ENCODE results near the gene PRDM12. TPM values are rescaled to one million over a fixed set of nuclear protein-coding genes. Genes with fewer than 3 reads are reported as not detected.
A peak's percentile ranks its signal among the peaks of the same experiment; 100 is the strongest.

Gene PRDM12
- not detected in 2 replicates for total RNA-seq

DNA sequence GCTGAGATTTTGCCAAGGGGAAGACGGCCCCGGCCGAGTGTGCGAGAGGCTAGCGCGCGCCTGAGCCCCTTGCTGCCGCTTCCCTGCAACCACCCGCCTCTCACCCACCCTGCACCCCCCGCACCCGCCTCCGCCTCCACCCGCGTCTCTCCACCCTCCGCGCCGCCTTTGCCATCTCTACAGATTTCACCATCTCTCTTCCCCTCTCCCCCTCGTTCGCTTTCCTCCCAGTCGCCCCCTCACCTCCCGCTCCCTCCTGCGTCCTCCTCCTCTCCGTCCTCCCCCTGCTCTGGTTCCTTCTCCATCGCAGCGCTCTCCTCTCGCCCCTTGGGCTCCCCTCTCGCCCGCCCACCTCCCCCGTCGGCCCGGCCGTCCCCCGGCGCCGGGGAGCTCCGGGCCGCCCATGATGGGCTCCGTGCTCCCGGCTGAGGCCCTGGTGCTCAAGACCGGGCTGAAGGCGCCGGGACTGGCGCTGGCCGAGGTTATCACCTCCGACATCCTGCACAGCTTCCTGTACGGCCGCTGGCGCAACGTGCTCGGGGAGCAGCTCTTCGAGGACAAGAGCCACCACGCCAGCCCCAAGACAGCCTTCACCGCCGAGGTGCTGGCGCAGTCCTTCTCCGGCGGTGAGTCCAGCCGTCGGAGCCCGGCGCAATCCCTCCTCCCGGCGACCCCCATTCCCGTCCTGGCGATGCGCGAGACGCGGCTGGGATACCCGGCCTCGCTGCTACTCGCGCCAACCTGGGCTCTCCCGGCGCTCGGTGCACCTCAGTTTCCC is at the start of gene PRDM12:
Gene PRDM12 (plus strand): TSS at position 344 of the 778 bp plus-strand sequence. CDS start 60 bp downstream, at position 404.
- DNase-seq: peak; percentile 25

DNA sequence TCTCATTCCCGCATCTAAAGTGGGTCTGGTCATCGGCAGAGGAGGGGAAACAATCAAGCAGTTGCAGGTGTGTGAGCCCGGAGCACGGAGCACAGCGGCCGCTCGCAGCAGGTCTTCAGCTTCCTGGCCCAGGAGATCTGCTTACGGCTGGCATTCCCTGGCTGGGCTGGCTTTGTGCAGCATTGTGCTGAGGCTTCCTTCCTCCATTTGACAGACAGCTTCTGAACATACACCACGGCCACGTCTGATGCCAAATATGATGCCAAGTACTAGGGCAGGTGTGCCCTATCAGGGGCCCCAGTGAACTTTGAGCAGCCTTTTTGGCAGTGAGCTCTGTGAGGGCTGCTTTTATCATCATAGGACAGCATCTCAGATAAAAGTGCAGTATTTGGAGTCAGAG is 47.9 kb upstream of the PRDM12 start:
- no peak for DNase-seq

DNA sequence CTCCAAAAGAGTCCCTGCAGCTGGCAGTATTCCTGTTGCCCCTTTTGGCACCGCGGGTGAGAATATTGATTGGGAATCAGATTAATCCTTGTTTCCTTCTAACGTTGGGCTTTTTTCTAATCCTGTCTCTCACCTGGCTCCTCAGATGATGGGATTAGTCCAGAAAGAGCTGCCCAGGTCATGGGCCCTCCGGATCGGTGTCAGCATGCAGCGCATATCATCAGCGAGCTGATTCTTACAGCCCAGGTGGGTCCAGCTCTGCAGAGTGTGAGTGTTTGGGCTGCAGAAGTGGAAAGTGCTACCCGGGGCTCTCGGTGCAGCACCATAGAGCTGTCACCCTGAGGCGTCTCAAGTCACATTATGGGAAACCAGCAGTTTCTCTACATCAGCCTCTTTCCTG is 40.9 kb upstream of the PRDM12 start:
- DNase-seq: no peak

DNA sequence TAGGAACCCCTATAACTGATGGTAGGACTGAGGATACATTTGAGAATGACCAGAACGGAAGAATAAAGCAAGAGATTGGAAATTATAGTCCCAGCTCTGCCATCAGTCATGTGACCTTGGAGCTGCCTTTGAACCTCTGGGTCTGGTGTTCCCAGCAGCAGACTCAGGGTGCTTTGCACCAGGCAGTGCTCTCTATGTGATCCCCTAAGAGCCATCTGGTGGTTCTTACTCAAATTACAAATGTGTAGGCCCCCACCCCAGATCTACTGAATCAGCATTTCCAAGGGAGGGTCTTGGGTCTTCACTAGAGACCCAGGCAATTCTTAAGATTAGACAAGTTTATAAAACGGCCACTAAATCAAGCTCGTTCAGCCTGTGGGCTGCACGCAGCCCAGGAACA is 40.2 kb upstream of the PRDM12 start:
- DNase-seq: no peak

DNA sequence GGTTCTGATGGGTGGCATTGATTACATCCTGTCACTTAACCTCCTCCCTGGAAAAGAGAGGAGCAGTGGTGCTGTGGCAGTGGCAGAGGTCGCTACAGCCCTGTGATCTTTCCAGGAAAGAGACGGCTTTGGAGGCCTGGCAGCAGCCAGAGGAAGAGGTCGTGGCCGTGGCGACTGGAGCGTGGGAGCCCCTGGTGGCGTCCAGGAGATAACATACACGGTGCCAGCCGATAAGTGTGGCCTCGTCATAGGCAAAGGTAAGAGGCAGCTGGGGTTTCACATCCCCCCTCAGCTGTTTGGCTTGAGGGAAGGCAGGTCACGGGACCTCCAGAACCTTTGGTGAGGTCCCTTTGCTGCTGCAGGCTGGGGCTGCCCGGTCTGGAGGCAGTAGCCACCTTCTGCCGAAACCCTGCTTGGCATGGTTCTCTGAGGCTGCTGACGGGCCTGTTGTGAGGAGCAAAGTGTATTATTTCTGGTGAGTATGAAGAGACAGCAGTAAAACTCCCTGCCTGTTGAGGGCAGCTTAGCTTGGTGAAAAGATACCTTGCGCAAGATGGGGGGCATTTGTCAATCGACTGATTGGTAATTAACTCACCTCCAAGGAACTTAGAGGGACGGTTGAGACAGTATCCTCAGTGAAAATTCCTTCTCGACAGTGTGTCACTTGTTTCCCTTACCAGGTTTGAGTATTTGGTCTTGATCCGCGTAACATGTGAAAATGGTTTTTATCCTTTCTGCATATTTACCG is 38.0 kb upstream of the PRDM12 start:
- peak; percentile 10 for DNase-seq

DNA sequence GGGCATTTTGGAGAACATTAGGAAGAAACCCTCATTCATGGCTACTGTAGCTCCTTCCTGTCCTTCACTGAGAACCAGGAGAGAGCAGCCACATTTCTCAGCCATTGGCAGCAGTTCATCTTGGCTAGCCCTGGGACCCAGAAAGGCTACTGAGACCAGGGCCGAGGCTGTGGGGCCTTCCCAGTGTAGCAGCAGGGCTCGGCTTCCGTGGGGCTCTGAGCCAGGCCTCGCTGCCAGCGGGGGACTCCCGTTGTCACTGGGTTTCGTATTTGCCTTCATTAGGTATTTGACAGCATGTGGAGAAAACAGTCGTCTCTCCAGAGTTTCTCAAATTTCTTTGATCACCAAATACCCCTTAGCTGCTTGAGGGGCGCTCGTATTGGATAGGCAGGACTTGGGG is 37.3 kb upstream of the PRDM12 start:
- no peak for DNase-seq

DNA sequence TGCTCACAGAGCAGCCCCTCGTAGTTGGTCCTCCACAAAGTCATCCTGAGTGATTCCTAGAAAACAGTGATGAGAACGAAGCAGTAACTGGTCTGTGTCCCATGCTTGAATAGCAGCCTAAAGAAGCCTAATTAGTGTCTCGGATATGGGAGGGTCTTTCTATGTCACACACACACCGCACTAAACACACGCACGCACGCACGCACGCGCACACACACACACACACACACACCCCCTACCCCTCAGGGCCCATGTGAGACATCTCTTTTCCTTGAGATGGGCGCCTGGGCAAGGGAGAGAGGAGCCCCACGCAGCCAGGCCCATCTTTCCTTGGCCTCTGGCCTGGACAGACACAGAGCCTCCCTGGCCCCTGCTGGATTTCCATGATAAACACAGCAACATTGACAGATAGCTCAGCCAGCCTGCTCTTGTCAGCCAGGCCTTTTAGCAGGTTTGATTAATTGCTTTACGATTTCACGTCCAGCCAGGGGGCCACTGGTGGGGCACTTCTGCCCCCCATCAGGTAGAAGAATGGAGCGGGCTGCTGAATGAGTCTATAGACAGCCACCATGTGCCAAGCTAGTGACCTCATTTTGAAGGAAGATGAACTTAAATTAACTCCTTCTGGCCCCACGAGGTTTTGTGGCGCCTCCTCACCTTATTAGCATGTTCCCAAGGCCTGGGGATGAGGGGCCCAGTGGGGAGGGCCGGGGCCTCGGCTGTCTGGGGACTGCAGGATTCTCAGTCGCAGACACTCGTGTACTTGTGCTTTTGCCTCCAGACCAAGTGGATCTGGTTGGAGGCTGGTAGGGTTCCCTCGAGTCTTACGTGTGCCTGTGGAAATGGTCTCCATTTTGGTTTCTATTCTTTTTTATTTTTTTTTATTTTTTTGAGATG is 36.2 kb upstream of the PRDM12 start:
- DNase-seq: no peak

DNA sequence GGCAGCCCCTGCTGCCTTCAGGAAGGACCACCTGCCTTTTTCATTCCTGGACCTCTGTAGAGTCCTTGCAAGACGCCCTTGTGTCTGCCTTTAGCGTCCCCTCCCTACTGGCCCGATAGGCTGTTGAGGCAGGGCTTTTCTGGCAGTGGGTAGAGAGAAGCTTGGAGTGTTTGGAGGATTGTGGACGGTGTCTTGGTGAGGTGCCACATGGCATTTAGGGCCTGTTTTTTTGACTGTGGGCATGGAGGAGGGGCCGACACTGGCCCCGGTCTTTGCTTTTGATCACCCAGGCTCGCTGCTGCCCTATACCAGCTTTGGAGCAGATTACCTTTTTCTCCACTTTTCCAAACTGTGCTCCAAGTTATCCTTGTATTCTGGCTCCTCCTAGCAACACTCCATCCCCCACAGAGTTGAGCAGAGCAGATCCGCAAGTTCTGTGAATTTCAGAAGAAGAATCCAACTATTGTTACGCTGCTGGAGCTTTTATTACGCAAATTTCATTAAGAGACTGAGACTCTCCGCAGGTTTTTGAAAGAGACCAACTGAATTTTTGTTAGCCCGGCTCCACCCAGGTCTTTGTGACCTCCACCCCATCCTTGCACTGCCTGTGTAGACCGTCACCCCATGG is 34.8 kb upstream of the PRDM12 start:
- DNase-seq: no peak

DNA sequence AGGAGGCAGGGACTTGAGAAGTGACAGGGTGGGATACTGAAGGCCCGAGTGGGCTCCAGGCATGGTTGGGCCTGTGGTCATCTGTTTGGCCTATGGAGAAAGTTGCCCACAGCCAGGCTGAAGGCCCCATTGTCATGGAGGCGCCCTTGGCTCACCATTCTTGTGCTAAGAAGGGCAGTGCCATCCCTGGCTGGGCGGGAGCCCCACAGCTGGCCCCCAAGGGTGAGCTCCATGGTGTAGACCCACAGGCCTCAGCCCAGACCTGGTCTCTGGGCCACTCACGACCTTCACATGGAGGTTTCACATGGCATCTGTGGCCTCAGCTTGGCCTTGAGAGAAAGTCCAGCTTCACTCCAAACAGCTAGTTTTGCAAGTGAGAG is 34.3 kb upstream of the PRDM12 start:
- no peak for DNase-seq

DNA sequence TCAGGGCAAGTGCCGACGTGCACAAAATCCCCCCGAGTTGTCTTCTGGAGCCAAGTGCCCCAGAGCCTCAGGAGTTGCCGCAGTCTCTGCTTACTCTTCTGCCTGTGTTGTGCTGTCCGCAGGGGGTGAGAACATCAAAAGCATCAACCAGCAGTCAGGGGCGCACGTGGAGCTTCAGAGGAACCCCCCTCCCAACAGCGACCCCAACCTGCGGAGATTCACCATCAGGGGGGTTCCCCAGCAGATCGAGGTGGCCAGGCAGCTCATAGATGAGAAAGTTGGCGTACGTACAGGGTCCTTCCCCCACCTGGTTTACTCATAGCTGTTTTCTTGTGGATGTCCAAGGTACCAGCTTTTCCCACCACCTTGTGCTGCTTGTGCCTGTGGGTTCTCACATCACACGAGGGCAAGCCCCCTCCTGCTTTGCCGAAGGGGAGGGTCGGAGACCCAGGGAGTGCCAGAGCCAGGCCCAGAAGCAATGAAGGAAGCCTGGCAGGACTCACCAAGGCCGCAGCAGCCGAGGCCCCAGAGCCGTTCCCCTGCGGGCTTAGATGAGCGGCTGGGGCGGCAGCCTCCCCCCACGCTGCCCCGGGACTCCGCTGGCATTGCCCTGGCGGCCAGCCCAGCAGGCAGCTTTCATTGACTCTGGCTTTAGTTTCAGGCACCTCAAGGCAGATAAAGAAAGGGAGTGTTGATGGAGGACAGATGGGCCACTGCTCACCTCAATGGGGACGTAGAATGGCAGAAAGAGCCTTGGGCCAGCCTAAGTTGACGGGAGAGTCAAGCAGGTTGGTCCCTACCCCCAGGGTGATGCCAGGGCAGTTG is 33.7 kb upstream of the PRDM12 start:
- no peak for DNase-seq

DNA sequence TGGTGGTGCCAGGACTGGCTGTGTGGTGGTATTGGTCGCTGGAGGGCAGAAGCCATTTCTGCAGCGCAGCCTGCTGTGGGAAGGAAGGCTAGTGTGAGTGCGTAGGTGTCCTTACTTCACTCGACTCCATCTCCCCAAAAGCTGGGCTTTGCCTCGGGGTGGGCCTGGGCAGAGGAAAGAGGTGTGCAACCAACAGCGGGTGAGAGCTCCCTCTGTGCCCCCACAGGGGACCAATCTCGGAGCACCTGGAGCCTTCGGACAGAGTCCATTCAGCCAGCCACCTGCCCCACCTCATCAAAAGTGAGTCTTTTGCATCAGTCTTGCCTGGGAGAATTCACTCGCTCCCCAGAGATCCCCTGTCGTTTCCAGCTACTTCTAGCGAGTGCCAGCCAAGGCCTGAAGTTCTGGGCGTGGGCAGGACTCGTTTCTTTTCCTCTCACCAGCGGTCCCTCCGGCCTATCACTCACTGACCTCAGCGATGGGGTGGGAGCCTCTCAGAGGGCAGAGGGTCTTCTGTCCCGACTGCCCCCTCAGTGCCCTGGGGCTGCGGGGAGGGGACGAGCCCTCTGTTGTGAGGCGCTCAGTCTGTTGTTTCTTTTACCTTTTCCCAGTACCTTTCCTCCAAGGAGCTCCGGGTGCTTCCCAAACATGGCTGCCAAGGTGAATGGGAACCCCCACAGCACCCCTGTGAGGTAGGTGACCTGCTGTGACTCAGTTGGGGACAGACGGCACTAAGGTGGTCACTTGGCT is 32.9 kb upstream of the PRDM12 start:
- DNase-seq: no peak

DNA sequence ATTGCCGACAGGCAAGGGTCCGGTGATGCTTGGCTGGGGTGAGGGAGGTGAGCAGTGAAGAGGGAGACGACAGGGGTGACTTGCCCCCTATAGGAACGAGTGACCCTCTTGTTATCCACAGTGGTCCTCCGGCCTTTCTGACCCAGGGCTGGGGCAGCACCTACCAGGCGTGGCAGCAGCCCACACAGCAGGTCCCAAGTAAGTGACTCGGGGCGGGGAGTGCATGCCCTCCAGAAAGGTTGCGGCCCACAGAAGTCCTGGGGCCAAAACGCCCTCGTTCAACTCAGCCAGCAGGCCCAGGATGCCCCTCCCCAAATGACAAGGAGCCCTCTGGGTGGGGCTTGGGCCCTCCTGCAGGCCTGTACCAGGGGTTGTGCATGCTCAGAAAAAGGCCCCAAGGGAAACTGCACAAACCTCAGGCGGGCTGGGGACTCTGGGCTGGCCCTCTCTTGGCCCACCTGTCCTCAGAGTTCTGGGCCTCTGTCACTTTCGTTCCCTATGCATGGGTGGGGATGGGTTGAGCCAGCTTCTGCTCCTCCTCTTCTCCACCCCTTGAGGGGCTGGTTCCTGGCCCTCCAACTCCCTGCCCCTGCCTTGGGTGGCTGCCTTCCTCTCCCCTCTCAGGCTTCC is 32.2 kb upstream of the PRDM12 start:
- DNase-seq: no peak

DNA sequence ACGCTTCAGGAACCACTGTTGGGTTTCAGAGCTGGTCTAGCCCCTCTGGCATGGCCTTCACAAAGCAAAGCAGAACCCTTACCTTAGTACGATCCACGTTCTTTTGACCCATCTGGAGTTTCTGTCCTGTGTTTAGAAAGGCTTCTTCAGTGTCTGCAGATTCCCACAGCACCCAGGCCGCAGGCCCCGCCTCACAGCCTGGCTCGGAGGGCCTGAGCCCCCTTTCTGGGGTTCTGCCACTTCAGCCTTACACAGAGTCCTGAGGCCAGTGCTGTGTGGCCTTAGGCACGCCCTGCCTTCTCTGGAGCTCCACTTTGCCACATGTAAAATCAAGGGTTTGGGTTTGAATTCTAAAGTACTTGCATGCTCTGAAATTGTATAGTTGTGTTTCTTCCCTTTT is 31.6 kb upstream of the PRDM12 start:
- no peak for DNase-seq

DNA sequence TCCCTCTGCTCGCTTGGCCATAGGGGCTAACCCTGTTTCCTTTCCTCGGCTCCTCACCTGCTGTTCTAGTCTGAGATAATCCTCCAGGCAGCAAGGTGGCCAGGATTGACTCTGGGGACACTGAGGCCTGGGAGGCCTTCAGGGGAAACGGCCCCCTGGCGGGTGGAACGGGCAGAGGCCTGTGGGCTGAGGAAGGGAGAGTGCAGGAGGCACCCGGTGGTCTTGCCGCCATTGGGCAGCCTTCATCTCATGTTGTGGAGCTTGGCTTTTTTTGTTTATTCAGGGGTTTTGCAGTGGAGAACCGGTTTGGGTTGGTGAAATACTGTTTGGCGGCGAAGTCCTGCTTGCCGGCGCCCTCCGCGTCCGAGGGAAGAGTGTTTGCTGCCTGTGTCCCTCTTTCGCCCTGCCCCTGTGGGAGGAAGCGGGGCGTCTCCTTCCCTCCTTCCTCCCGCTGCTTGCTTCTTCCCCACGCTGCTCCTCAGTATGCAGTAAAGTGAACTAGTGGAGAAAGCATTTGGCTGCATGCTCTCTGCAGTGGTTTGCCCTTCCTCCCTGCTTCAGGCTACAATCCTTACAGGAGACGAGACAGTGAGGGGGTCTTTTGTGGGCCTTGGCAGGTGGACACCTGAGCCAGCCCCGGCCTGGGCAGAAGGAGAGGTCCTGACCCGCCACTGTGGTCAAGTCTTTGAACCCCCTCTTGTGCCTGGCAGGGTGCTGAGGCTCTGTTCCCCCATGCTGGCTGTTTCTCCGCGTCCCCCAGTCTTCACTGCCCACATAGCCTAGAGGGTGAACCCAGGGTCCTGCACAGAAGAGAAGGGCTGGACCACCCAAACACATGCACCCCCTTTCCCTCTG is 30.8 kb upstream of the PRDM12 start:
- DNase-seq: no peak

DNA sequence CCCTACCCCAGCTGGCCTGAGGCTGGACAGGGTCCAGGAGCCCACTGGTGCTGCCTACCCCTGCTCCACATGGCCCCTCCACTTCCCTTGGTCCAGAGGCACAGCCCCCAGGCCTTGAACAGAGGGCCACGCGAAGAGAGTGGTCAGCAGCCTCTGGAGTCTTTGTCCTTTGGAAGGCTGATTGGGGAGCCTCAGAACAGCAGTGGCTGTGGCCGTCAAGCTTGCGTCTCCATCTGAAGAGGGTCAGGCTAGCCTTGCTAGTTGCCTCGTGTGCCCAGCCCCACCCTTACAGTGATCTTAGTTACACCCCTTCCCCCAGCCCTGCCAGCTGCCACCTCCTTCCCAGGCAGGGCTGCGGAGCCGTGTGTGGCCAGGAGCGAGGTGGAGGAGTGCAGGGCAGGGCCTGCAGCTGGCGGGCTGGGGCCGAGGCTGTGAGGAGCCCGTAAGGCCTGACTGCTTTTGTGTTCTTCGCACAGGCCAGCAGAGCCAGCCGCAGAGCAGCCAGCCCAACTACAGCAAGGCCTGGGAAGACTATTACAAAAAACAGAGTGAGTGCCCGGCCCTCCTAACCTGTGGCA is 30.1 kb upstream of the PRDM12 start:
- DNase-seq: no peak

DNA sequence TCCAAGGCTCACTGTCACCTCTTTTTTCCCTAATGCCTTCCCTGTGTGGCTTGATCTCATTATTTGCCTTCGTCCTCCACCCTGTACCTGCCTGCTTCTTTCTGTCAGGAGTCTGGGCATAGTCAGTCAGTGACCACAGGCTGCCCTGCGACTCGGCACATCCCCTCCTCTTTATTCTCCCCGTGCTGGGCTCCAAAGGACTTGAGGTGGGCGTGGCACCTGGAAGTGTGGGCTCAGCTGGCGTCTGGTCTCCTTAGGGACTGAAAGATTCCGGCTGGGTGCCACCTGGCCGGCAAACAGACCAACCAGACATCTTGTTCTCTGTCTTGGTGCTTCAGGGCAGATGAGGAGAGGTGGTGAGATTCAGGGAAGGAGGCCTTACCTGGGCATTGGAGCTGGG is 29.6 kb upstream of the PRDM12 start:
- DNase-seq: no peak

DNA sequence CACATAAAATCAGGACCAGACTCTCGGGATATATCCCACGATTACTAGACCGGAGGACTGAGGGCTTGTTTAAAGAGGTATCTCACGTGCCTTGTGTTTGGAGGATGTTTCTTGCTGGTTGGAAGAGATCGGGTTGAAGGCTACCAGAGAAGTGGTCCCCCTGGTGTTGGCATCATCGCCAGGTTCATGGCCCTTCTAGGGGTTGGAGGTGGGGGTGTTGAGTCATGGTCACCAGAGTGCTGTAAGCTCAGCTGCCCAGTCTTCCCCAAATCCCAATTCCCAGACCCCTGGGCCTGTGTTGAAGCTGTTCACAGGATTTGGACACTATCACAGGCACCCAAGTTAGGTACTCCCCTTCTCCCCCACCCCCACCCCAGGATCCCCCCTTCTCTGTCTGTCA is 29.1 kb upstream of the PRDM12 start:
- DNase-seq: no peak

DNA sequence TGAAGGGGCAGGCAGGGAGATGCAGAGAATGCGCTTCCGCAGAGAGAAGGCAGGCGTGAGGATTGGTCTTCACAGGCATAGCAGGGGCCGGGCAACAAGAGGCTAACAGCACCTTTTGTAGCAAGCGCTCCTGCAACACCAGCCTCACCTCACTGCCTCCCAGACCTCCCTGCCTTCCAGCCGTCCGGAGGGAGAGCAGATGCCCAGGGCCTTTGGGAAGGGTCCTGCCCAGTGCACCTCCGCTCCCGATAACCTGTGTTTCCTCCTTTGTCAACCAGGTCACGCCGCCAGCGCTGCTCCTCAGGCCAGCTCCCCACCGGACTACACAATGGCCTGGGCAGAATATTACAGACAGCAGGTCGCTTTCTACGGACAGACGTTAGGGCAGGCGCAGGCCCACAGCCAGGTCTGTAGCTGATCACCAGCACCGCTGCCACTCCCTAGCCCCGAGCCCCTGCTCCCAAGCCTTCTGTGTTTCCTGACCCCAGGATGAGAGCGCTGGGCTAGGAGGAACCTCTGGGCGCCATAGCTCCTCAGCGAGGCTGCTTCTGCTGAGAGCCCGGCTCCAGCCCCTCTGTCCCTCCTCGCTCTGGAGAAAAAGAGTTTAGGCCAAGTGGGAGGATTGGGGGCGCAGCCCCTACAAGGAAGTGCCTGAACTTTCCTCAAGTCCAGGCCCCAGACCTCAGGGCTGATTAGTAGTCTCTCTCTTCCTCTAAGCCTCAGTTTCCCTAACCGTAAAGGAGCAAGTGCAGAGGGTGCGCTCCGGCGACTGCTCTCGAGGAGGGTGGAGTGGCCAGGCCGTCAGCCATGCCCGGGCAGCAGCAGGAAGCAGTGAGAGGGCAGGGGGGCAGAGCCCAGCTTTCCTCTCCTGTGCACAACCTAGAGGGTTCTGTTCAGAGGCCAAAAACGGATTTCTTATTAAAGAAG is 28.4 kb upstream of the PRDM12 start:
- no peak for DNase-seq

Data from dermis blood vessel endothelial cell (primary cell).